Ectodermal cell (in vitro differentiated cells): ENCODE results near the gene MTA1. TPM values are rescaled to one million over a fixed set of nuclear protein-coding genes. Genes with fewer than 3 reads are reported as not detected.

Experiments used
- H3K27ac ChIP-seq: 2 replicates; pipeline ENCODE4 v1.7.0; 2013; ENCODE audit warnings: mild to moderate bottlenecking, low read depth, low read length; ENCODE audit not compliant: insufficient read depth, poor library complexity, severe bottlenecking
- H3K27me3 ChIP-seq: 2 replicates; pipeline ENCODE4 v1.7.0; 2013; ENCODE audit warnings: mild to moderate bottlenecking, low read length; ENCODE audit not compliant: insufficient read depth, control insufficient read depth, poor library complexity, severe bottlenecking
- H3K36me3 ChIP-seq: one replicate; pipeline ENCODE4 v1.7.0; 2013; ENCODE audit warnings: low read length; ENCODE audit not compliant: control insufficient read depth, insufficient read depth
- H3K4me1 ChIP-seq: one replicate; pipeline ENCODE4 v1.7.0; 2013; ENCODE audit warnings: low read length; ENCODE audit not compliant: control insufficient read depth, insufficient read depth
- H3K4me3 ChIP-seq: 2 replicates; pipeline ENCODE4 v1.7.0; 2013; ENCODE audit warnings: low read depth, low read length, control low read depth; ENCODE audit not compliant: insufficient read depth
- H3K9me3 ChIP-seq: 2 replicates; pipeline ENCODE4 v1.7.0; 2013; ENCODE audit warnings: mild to moderate bottlenecking, low read length, moderate library complexity; ENCODE audit not compliant: control insufficient read depth
- WGBS, 2 experiments: methylation state at CpG; one replicate each; pipeline ENCODE4 v1.1.7; 2013; ENCODE audit warnings: missing lambda C conversion rate in 2 of 2; 5-methylcytosine and 5-hydroxymethylcytosine counted together
- polyA plus RNA-seq, 4 experiments: library from polyadenylated mRNA; stranded (reverse); fragments of 50-300 nt; gene quantifications; one replicate each; pipeline ENCODE4 v1.2.3, GENCODE V29; 2013

Gene MTA1
- 210 TPM for polyA plus RNA-seq (2013, experiment 1 of 4)
- polyA plus RNA-seq (2013, experiment 2 of 4): 189 TPM
- 170 TPM for polyA plus RNA-seq (2013, experiment 3 of 4)
- polyA plus RNA-seq (2013, experiment 4 of 4): 178 TPM

DNA sequence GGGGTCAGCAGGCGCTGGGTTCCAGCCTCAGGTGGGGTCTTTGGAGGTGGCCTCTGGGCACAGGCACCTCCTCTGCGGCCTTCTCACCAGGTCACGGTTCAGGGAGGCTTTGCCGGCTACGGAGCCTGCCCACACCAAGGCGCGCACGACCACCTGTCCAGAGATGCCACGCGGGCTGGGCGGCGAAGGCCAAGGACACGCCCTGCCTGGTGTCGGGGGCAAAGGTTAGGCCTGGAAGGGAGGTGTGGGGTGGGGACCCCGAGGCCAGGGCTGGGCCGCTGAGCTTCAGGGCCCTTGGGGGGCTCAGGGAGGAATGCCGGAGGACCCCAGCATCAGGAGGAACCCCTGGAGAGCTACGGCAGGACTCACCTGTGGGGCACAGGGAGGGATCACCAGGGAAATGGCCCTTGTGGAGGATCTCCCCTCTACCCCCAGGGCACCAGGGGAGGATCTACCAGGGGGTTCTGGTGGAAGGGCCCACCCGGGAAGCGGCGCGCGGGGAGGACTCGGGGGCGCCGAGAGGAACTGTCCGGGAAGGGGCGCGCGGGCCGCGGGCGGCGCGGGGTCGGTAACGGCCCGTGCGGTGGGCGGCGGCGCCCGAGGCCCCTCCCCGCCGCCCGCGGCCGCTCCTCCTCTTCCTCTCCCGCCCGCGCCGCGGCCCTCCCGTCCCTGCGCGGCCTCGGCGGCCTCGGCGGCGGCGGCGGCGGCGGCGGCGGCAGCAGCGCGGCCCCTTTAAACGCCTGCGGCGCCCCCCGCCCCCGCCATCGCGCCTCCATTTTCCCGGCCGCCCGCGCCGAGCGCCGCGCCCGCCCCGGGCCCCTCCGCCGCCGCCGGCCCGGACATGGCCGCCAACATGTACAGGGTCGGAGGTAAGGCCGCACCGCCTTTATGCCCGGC, at the start of gene MTA1:
MTA1 (plus strand) TSS at position 633 of the 897 bp plus-strand sequence; CDS start at position 842, 209 bp downstream.
- WGBS, 2 experiments: 9% methylated on average over 96 of the region's 96 CpGs
- peaks cover 15% of the 10 kb centered on the region for H3K27me3 ChIP-seq
- peak within 1 kb of the TSS; percentile 36 for H3K27ac ChIP-seq
- H3K4me3 ChIP-seq: peak within 1 kb of the TSS; percentile 76
- peaks cover 23% of the 10 kb centered on the region for H3K4me1 ChIP-seq
- H3K9me3 ChIP-seq: no peaks in the 10 kb centered on the region
- H3K36me3 ChIP-seq: no peaks in the 10 kb centered on the region

DNA sequence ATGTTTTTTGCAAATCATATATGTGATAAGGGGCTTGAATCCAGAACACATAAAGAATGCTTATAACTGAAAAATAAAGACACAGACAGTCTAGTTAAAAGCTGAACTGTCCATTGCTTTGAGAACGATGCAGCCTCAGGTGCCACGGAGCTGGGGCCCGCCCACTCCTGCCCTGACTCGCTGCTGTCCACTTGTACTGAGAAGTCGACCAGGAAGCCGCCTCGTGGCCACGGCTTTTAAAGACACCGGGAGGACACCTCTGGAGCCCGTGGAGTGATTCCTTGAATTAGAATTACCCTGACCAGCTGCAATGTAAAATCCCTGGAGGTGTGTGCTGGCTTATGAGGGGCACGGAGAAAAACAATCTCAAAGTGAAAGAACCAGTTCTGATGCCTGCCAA, 45.2 kb upstream of the MTA1 start:
- Histone ChIP-seq H3K4me1 (no peaks in the 10 kb centered on the region), H3K27ac (no peak overlapping the region), H3K36me3 (no peaks in the 10 kb centered on the region), H3K4me3 (no peak overlapping the region), H3K9me3 (no peaks in the 10 kb centered on the region), H3K27me3 (no peaks in the 10 kb centered on the region)
- 94 to 95% methylated on average over 11 of the region's 11 CpGs for WGBS, 2 experiments

DNA sequence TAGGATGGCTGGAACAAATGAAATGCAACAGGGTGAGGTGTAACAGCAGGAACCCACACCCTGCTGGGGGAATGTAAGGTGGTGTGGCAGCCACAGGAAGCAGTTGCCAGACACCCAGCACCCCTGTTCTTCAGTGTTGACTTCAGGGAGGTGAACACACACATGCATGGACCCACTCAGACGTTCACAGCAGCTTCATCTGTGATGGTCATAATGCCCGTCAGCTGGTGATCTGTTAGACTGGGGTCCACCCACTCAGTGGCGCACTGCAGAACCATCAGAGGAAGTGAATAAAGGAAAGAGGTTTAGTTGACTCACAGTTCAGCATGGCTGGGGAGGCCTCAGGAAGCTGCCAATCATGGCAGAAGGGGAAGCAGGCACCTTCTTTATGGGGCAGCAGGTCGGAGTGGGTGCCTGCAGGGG, 44.0 kb upstream of the MTA1 start:
- 76 to 88% methylated on average over 4 of the region's 4 CpGs for WGBS, 2 experiments
- H3K4me1 ChIP-seq: no peaks in the 10 kb centered on the region
- H3K27ac ChIP-seq: no peak overlapping the region
- H3K4me3 ChIP-seq: no peak overlapping the region
- no peaks in the 10 kb centered on the region for H3K9me3 ChIP-seq
- no peaks in the 10 kb centered on the region for H3K36me3 ChIP-seq
- no peaks in the 10 kb centered on the region for H3K27me3 ChIP-seq

DNA sequence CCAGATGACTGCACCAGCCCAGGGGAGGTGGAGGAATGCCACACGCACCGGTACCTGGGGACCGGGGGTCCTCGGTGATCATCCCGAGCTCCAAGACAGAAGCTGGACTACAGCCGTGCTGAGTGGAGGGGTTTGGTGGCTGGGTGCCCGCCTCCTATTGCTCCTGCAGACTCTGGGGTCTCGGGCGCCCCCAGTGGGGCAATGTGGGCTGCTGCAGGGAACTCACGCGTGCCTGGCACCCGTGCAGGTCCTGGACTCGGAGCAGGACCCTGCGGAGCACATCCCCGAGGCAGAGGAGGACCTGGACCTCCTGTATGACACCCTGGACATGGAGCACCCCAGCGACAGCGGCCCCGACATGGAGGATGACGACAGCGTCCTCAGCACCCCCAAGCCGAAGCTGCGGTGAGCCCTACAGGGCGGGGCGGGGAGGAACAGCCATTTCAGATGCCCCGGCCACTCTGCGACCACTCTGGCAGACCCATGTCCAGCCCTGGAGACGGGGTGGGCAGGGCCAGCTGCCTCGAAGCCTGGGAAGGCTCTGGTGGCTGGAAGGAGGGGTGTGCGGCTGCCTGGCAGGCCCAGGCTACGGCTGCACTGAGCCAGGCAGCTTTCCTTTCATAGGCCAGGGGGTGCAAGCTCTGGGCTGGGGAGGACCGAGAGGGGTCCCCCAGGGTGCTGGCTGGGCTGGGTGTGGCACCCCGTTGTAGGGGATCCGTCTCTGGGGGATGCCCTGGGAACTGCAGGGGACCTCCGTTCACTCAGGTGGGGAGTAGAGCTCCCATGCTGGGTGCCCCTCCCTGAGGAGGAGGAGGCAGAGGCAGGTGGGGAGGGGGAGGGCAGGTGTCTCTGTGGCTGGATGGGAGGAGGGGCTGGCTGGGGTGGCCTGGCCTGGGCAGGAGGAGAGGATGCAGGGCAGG, 42.8 kb upstream of the MTA1 start:
- no peak overlapping the region for H3K4me3 ChIP-seq
- no peaks in the 10 kb centered on the region for H3K4me1 ChIP-seq
- H3K27me3 ChIP-seq: no peaks in the 10 kb centered on the region
- H3K36me3 ChIP-seq: no peaks in the 10 kb centered on the region
- no peaks in the 10 kb centered on the region for H3K9me3 ChIP-seq
- WGBS, 2 experiments: 87 to 88% methylated on average over 34 of the region's 34 CpGs
- no peak overlapping the region for H3K27ac ChIP-seq

DNA sequence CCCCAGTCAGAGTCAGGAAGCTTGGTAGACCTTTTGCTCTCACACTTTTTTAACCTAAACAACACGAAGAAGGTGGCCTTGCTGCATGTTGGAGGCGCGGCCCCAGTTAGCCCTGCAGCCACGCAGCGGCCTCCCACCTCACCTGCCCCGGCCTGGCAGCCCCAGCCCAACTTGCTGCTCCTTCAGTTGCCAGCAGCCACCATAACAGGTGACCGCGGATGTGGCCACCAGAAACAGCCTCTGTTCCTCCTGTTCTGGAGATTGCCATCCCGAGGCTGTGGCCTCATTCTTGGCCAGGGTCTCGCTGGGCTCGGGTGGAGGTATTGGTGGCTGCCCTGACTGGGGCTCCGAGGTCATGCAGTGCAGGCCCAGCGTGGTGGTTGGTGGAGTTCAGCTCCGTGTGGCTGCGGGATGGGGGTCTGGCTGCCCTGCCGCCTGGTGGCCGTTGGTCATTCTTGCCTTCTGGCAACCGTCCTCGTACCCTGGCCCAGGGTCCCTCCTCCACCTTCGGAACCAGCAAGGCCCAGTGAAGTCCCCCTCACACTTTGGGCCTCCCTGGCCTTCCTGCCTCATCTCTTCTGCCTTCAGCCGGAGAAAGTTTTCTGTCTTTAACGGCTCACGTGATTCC, 42.0 kb upstream of the MTA1 start:
- H3K27ac ChIP-seq: no peak overlapping the region
- H3K4me3 ChIP-seq: no peak overlapping the region
- 85 to 88% methylated on average over 23 of the region's 23 CpGs for WGBS, 2 experiments

DNA sequence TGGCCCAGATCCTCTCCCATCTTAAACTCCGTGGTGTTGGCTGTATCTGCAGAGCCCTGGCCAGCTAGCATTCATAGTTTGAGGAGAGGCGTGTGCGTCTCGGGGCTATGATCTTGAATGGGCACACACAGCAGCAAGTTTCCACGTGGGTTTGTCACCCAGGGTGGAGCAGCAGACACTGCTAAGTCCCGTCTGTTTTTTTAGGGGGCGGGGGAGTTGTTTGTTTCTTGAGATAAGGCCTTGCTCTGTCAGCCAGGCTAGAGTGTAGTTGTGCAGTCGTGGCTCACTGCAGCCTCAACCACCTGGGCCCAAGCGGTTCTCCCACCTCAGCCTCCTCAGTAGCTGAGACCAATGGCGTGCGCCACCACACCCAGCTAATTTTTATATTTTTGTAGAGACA, 41.4 kb upstream of the MTA1 start:
- Histone ChIP-seq H3K27ac (no peak overlapping the region), H3K36me3 (no peaks in the 10 kb centered on the region), H3K27me3 (no peaks in the 10 kb centered on the region), H3K4me1 (no peaks in the 10 kb centered on the region), H3K9me3 (no peaks in the 10 kb centered on the region), H3K4me3 (no peak overlapping the region)
- 90 to 93% methylated on average over 11 of the region's 11 CpGs for WGBS, 2 experiments

More for the DNA sequence above, 42.0 kb upstream of the MTA1 start:
- Histone ChIP-seq H3K4me1 (no peaks in the 10 kb centered on the region), H3K27me3 (no peaks in the 10 kb centered on the region), H3K36me3 (no peaks in the 10 kb centered on the region), H3K9me3 (no peaks in the 10 kb centered on the region)

DNA sequence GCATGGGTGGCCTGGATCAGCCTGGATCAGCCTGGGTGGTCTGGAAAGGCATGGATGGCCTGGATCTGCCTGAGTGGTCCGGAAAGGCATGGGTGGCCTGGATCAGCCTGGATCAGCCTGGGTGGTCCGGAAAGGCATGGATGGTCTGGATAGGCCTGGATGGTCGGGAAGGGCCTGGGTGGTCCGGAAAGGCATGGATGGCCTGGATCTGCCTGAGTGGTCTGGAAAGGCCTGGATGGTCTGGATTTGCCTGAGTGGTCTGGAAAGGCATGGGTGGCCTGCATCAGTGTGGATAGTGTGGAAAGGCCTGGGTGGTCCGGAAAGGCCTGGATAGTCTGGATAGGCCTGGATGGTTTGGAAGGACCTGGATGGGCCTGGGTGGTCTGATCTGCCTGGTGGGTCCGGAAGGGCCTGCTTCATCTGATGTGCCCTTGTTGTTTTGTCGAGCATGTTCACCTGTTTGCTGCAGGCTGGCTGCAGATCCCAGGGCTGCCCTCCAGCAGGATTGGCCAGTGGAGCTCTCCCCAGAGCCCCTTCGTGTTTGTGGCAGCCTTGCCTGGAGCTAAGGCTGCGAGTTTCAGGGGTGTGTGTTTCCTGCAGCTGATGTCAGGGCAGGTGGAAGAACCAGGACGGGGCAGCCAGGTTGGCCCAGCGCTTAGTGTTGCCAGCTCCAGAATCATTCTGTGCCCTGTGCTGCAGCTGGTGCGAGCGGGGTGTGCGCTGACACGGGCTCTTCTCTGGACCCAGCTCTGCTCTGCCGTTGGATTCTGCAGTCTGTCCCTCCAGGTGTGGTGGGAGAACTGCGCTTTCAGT, 40.5 kb upstream of the MTA1 start:
- no peaks in the 10 kb centered on the region for H3K36me3 ChIP-seq
- 94% methylated on average over 17 of the region's 17 CpGs for WGBS, 2 experiments
- H3K27me3 ChIP-seq: no peaks in the 10 kb centered on the region
- no peak overlapping the region for H3K4me3 ChIP-seq
- H3K4me1 ChIP-seq: no peaks in the 10 kb centered on the region
- no peak overlapping the region for H3K27ac ChIP-seq
- H3K9me3 ChIP-seq: no peaks in the 10 kb centered on the region

DNA sequence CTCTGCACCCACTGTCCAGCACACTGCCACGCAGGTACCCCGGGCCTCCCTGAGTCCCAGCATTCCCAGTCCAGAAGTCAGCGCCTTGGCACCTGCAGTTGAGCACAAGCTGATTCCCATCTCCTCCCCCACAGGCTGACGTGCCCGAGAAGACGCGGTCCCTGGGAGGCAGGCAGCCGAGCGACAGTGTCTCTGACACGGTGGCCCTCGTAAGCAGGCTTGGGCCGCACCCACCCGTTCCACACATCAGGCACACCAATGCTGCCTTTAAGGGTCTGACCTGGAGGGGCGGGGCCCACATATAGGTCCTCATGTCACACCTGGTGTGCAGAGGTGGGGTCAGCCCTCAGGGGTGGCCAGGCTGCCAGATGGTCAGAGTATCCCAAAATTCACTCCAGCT, 39.7 kb upstream of the MTA1 start:
- 95 to 96% methylated on average over 14 of the region's 14 CpGs for WGBS, 2 experiments
- Histone ChIP-seq H3K27ac (no peak overlapping the region), H3K27me3 (no peaks in the 10 kb centered on the region)

DNA sequence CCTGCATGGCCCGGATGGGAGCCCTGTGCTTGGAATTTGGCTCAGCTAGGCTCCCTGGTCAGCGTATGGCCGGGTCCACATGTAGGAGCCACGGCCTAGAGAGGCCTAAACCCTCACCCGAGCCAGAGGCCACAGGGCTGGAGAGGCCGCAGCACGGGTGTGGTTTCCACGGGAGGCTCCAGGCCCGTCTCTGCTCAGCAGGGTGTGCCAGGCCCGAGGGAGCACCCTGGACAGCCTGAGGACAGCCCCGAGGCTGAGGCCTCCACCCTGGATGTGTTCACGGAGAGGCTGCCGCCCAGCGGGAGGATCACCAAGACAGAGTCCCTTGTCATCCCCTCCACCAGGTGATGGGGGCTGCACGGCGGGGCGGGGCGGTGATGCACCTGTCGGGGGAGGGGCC, 38.9 kb upstream of the MTA1 start:
- no peaks in the 10 kb centered on the region for H3K27me3 ChIP-seq
- no peaks in the 10 kb centered on the region for H3K9me3 ChIP-seq
- H3K27ac ChIP-seq: no peak overlapping the region
- H3K36me3 ChIP-seq: no peaks in the 10 kb centered on the region
- no peaks in the 10 kb centered on the region for H3K4me1 ChIP-seq
- 95 to 96% methylated on average over 19 of the region's 19 CpGs for WGBS, 2 experiments
- H3K4me3 ChIP-seq: no peak overlapping the region

More for the DNA sequence above, 39.7 kb upstream of the MTA1 start:
- Histone ChIP-seq H3K36me3 (no peaks in the 10 kb centered on the region), H3K4me3 (no peak overlapping the region), H3K4me1 (no peaks in the 10 kb centered on the region), H3K9me3 (no peaks in the 10 kb centered on the region)
